PC-9 (cell line): ENCODE data around the gene SCNN1B. TPM values are rescaled to one million over a fixed set of nuclear protein-coding genes. Genes with fewer than 3 reads are reported as not detected.

Experiments
- BruUV-seq: library from RNA; stranded (reverse); fragments of 400-500 nt; replicated peaks from 2 replicates; lab custom pipeline; 2021; lab: Mats Ljungman, UMichigan
- CTCF ChIA-PET: fragments of 300-600 bp; sonication (Branson Sonifier 250); formaldehyde crosslinking; loops from one replicate; lab custom pipeline; 2022; ENCODE audit warnings: antibody characterized with exemption; lab: Charles Lee
- POLR2A ChIA-PET: fragments of 300-600 bp; sonication (Branson Sonifier 250); formaldehyde crosslinking; loops from one replicate; lab custom pipeline; 2022; ENCODE audit warnings: antibody characterized with exemption; ENCODE audit not compliant: unreplicated experiment; lab: Charles Lee
- DNase-seq, 2 experiments: peaks; one replicate each; pipeline versions ENCODE4 v3.0.0 to v3.0.0-alpha.2; 2015 to 2022; ENCODE audit warnings: mixed read lengths in 1 of 2
- H2AFZ ChIP-seq: fragments of 200-600 bp; sonication (generic); 2 replicates; pipeline ENCODE4 v1.8.1; 2017; ENCODE audit warnings: antibody characterized with exemption
- H3F3A ChIP-seq: fragments of 200-600 bp; sonication (generic); 2 replicates; pipeline ENCODE4 v1.8.1; 2017; ENCODE audit warnings: antibody characterized with exemption, mild to moderate bottlenecking, low read depth; ENCODE audit not compliant: insufficient read depth
- H3K27ac ChIP-seq: fragments of 200-600 bp; sonication (generic); 2 replicates; pipeline ENCODE4 v1.6.1; 2016; ENCODE audit warnings: mixed run types
- H3K27me3 ChIP-seq: fragments of 200-600 bp; sonication (generic); 2 replicates; pipeline ENCODE4 v1.6.1; 2016; ENCODE audit warnings: low read depth, mixed run types; ENCODE audit not compliant: insufficient read depth
- H3K36me3 ChIP-seq: fragments of 200-600 bp; sonication (generic); 2 replicates; pipeline ENCODE4 v1.6.1; 2016; ENCODE audit warnings: low read depth, mixed run types
- H3K4me1 ChIP-seq: fragments of 200-600 bp; sonication (generic); replicated peaks from 2 replicates; pipeline ENCODE4 v1.6.1; 2016; ENCODE audit warnings: mixed run types; ENCODE audit not compliant: insufficient read depth
- H3K4me2 ChIP-seq: fragments of 200-600 bp; sonication (generic); 2 replicates; pipeline ENCODE4 v1.6.1; 2017; ENCODE audit warnings: mixed run types
- H3K4me3 ChIP-seq: fragments of 200-600 bp; sonication (generic); 2 replicates; pipeline ENCODE4 v1.6.1; 2016; ENCODE audit warnings: mixed run types
- H3K79me2 ChIP-seq: fragments of 200-600 bp; sonication (generic); 2 replicates; pipeline ENCODE4 v1.6.1; 2017; ENCODE audit warnings: low read depth, mixed run types
- H3K9me2 ChIP-seq: fragments of 200-600 bp; sonication (generic); 2 replicates; pipeline ENCODE4 v1.8.1; 2017; ENCODE audit warnings: mild to moderate bottlenecking; ENCODE audit not compliant: insufficient read depth
- H3K9me3 ChIP-seq: fragments of 200-600 bp; sonication (generic); 2 replicates; pipeline ENCODE4 v1.8.1; 2016; ENCODE audit warnings: low read depth; ENCODE audit not compliant: insufficient read depth
- H4K20me1 ChIP-seq: fragments of 200-600 bp; sonication (generic); 2 replicates; pipeline ENCODE4 v1.8.1; 2017; ENCODE audit not compliant: insufficient read depth
- EZH2 ChIP-seq: fragments of 200-600 bp; sonication (generic); IDR thresholded peaks from 2 replicates; pipeline ENCODE4 v1.8.0; 2017; ENCODE audit warnings: antibody characterized with exemption, low read depth
- intact Hi-C: fragments of 100-400 bp; cut with micrococcal nuclease; formaldehyde crosslinking; loops from one replicate; pipeline ENCODE4 v1.10.0; 2022; ENCODE audit not compliant: unreplicated experiment
- total RNA-seq: library from RNA; stranded (reverse); gene quantifications from 2 replicates; pipeline ENCODE4 v1.2.3, GENCODE V29; 2021
- TF ChIP-seq, protein P1 (sequence below): fragments of 200-600 bp; sonication (generic); conservative IDR thresholded peaks from 2 replicates; pipeline ENCODE4 v1.6.1; 2017; ENCODE audit warnings: mixed run types, antibody characterized with exemption, mild to moderate bottlenecking, moderate library complexity

Gene SCNN1B
- total RNA-seq, 1 experiment from 2014 or later, result 0.57 TPM

DNA sequence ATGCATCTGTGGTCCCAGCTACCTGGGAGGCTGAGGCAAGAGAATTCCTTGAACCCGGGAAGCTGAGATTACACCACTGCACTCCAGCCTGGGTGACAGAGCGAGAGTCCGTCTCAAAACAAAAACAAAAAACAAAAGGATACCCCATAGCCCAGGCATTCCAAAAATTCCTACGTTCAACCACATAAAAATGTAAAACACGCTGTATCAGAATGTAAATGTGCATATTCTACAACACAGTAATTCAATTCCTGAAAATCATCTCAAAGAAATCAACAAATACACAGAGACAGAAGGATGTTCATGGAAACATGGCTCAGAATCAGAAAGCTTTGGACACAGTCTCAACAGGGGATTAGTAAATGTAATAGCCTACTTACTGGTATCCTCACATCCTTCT is 117.9 kb downstream of the SCNN1B start:
- Histone ChIP-seq H3K27me3 (no peaks in the 10 kb centered on the region), H4K20me1 (no peaks in the 10 kb centered on the region), H3K27ac (no peak overlapping the region), H3K79me2 (no peaks in the 10 kb centered on the region), H3K36me3 (peaks cover 10% of the 10 kb centered on the region; the same call in 1 of the 2 replicates), H3F3A (peaks cover 13% of the 10 kb centered on the region), H2AFZ (no peak overlapping the region), H3K9me2 (no peaks in the 10 kb centered on the region), H3K4me3 (no peak overlapping the region), H3K9me3 (no peaks in the 10 kb centered on the region), H3K4me2 (no peak overlapping the region), H3K4me1 (peaks cover 18% of the 10 kb centered on the region)
- no TSS peak for BruUV-seq
- intact Hi-C loops, result loop anchor here (5.0 kb wide), 1 partner anchor 163 kb away; no protein-coding TSS in a partner anchor
- no peak for DNase-seq
- TF ChIP-seq EZH2, result no peak
- TF ChIP-seq, protein P1, sequence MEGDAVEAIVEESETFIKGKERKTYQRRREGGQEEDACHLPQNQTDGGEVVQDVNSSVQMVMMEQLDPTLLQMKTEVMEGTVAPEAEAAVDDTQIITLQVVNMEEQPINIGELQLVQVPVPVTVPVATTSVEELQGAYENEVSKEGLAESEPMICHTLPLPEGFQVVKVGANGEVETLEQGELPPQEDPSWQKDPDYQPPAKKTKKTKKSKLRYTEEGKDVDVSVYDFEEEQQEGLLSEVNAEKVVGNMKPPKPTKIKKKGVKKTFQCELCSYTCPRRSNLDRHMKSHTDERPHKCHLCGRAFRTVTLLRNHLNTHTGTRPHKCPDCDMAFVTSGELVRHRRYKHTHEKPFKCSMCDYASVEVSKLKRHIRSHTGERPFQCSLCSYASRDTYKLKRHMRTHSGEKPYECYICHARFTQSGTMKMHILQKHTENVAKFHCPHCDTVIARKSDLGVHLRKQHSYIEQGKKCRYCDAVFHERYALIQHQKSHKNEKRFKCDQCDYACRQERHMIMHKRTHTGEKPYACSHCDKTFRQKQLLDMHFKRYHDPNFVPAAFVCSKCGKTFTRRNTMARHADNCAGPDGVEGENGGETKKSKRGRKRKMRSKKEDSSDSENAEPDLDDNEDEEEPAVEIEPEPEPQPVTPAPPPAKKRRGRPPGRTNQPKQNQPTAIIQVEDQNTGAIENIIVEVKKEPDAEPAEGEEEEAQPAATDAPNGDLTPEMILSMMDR, result no peak
- CTCF ChIA-PET, result no interaction called here
- POLR2A ChIA-PET, result no interaction called here

DNA sequence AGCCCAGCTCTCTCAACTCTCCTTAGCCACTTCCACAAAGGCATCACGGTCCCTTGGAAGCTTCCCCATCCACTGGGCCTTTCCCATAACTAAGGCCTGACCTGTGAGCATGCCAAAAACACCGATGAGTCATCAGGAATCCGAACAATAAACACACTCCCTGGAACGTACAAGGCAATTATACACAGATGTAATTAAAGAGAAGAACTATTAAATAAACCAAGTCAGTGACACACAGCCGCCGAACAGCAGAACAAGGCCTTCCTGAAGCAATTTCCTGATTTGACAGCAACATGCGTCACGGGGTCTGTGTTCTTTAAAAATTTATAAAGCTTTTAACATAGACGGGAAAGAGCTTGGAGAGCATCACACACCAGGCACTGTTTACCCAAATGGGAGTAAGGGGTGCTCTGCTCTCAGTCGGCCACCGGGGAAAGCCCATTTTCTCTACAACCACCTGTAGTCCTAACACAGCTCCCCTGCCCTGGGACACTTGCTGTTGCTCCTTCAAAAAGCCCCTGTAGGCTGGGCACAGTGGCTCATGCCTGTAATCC is 121.5 kb downstream of the SCNN1B start:
- no peak overlapping the region for H2AFZ ChIP-seq
- TF ChIP-seq, protein P1, result no peak
- no peak for TF ChIP-seq EZH2
- no peak overlapping the region for H3K4me3 ChIP-seq
- no peaks in the 10 kb centered on the region; the same call in 1 of the 2 replicates for H4K20me1 ChIP-seq
- H3K27ac ChIP-seq, result peak overlapping the region; percentile 48
- intact Hi-C loops, result loop anchor here (5.0 kb wide), 1 partner anchor 166 kb away; no protein-coding TSS in a partner anchor
- no peaks in the 10 kb centered on the region for H3K9me2 ChIP-seq
- CTCF ChIA-PET, result no interaction called here
- H3K4me2 ChIP-seq, result peak overlapping the region; percentile 36
- BruUV-seq, result no TSS peak
- peaks cover 3% of the 10 kb centered on the region; the same call in 1 of the 2 replicates for H3K36me3 ChIP-seq
- H3K27me3 ChIP-seq, result no peaks in the 10 kb centered on the region
- no peaks in the 10 kb centered on the region for H3K9me3 ChIP-seq
- DNase-seq, result peak; percentile 62 to 88
- POLR2A ChIA-PET, result interaction anchor here (0.7 kb wide), 1 partner anchor 58 kb away, joined by 7 read pairs; no protein-coding TSS in a partner anchor
- no peaks in the 10 kb centered on the region for H3K79me2 ChIP-seq
- H3F3A ChIP-seq, result peaks cover 13% of the 10 kb centered on the region
- peaks cover 18% of the 10 kb centered on the region for H3K4me1 ChIP-seq

DNA sequence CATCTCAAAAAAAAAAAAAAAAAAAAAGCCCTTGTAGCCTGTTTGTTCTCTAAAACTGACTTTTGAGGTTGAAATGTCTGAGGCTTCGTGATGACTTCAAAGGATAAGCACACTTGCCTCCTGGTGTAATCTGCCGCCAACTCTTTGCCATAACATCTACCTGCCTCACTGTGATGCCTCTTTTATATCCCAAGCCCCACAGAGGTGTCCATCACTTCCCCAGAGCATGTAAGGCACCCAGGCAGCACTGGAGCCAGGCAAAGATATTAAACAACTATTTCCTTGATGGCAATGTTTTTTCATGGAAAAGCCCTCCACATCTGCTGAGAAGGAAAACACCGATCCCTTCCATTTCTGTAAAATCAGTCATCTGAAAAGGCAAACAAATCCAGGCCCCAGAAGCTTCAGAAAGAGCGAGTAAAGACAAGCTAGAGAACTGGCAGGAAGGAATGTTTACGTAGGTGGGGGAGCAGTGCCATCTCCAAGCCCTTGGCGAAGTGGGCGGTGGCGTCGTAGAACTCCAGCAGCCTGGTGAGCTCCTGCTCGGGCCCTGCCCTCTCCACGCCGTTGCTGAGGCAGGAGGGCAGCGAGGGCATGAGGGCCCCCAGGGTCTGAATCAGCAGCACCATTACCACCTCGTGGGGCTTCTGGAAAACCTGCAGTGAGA is 122.3 kb downstream of the SCNN1B start:
- H3F3A ChIP-seq, result peaks cover 13% of the 10 kb centered on the region
- no peaks in the 10 kb centered on the region; the same call in 1 of the 2 replicates for H3K36me3 ChIP-seq
- no peaks in the 10 kb centered on the region for H3K9me3 ChIP-seq
- no peak overlapping the region for H3K4me2 ChIP-seq
- CTCF ChIA-PET, result interaction anchor here (0.6 kb wide), 1 partner anchor 121 kb away, joined by 3 read pairs; no protein-coding TSS in a partner anchor
- peaks cover 18% of the 10 kb centered on the region for H3K4me1 ChIP-seq
- H3K27me3 ChIP-seq, result no peaks in the 10 kb centered on the region
- BruUV-seq, result no TSS peak
- peak overlapping the region; percentile 48 for H3K27ac ChIP-seq
- POLR2A ChIA-PET, result no interaction called here
- no peaks in the 10 kb centered on the region for H3K79me2 ChIP-seq
- H2AFZ ChIP-seq, result no peak overlapping the region
- H3K4me3 ChIP-seq, result no peak overlapping the region
- no peak for TF ChIP-seq EZH2
- TF ChIP-seq, protein P1, result no peak
- H3K9me2 ChIP-seq, result no peaks in the 10 kb centered on the region
- no peaks in the 10 kb centered on the region; the same call in 1 of the 2 replicates for H4K20me1 ChIP-seq
- intact Hi-C loops, result loop anchor here (5.0 kb wide), 1 partner anchor 167 kb away; no protein-coding TSS in a partner anchor
- no peak for DNase-seq
